Central memory CD8-positive, alpha-beta T cell (primary cell): ENCODE data around the gene OLR1.

Experiments used
- ATAC-seq: fragments of 150-1000 bp; cut with Tn5 transposase; replicated peaks from 2 replicates; pipeline ENCODE4 v1.10.0; 2022; ENCODE audit warnings: mild to moderate bottlenecking, moderate FRiP score, moderate number of reproducible peaks; ENCODE audit not compliant: poor library complexity, severe bottlenecking; ENCODE audit errors: extremely low read depth
- DNase-seq, 2 donors: peaks; one replicate each; pipeline ENCODE4 v3.0.0; 2021; ENCODE audit warnings: low spot score in 2 of 2
- H3K27ac Mint-ChIP-seq: one replicate; pipeline ENCODE4 v1.8.0; 2022; ENCODE audit warnings: low read depth, mild to moderate bottlenecking, moderate library complexity, mixed read lengths
- H3K27me3 Mint-ChIP-seq: one replicate; pipeline ENCODE4 v1.8.0; 2022; ENCODE audit warnings: mixed read lengths
- H3K36me3 Mint-ChIP-seq: one replicate; pipeline ENCODE4 v1.8.0; 2022; ENCODE audit warnings: mild to moderate bottlenecking, moderate library complexity, mixed read lengths; ENCODE audit not compliant: insufficient read depth
- H3K4me1 Mint-ChIP-seq: one replicate; pipeline ENCODE4 v1.8.0; 2022; ENCODE audit warnings: mixed read lengths
- H3K4me3 Mint-ChIP-seq: one replicate; pipeline ENCODE4 v1.8.0; 2022; ENCODE audit warnings: mild to moderate bottlenecking, moderate library complexity, mixed read lengths
- H3K9me3 Mint-ChIP-seq: one replicate; pipeline ENCODE4 v1.8.0; 2022; ENCODE audit warnings: mixed read lengths

OLR1 gene

GRCh38 chr12:10110256-10110844, 61.6 kb downstream of the OLR1 start:
- H3K36me3 Mint-ChIP-seq = no peaks in the 10 kb centered on the region
- no peaks in the 10 kb centered on the region for H3K9me3 Mint-ChIP-seq
- no peak overlapping the region for H3K4me3 Mint-ChIP-seq
- no peaks in the 10 kb centered on the region for H3K4me1 Mint-ChIP-seq
- peaks cover 68% of the 10 kb centered on the region for H3K27me3 Mint-ChIP-seq
- ATAC-seq (no peak), DNase-seq (no peak)
- H3K27ac Mint-ChIP-seq = no peak overlapping the region
